Upper lobe of left lung (tissue), 4 donors: ENCODE results near the gene ITGA5.

Experiments used
- EP300 ChIP-seq, 4 donors: sonication (generic); formaldehyde crosslinking; IDR thresholded peaks; one replicate each; pipeline ENCODE4 v1.5.1; 2017; ENCODE audit warnings: antibody characterized with exemption in 4 of 4, control low read depth in 2 of 4
- POLR2A ChIP-seq, 4 donors: fragments of 450-650 bp; IDR thresholded peaks; one replicate each; pipeline ENCODE4 v1.5.1; 2016 to 2017; ENCODE audit warnings: antibody characterized with exemption in 4 of 4, mild to moderate bottlenecking in 2 of 4
- POLR2AphosphoS5 ChIP-seq, 2 donors: sonication (generic); formaldehyde crosslinking; IDR thresholded peaks; one replicate each; pipeline ENCODE4 v1.5.1; 2017; ENCODE audit warnings: antibody characterized with exemption in 2 of 2
- TF ChIP-seq, protein P1 (sequence below), 6 experiments: fragments of 450-650 bp in 4 of 6; fragments of 200-600 bp in 2 of 6; sonication (generic) in 2 of 6; IDR thresholded peaks; one replicate each; pipeline ENCODE4 v1.5.1; 2016 to 2019; ENCODE audit warnings: antibody characterized with exemption in 6 of 6

DNA sequence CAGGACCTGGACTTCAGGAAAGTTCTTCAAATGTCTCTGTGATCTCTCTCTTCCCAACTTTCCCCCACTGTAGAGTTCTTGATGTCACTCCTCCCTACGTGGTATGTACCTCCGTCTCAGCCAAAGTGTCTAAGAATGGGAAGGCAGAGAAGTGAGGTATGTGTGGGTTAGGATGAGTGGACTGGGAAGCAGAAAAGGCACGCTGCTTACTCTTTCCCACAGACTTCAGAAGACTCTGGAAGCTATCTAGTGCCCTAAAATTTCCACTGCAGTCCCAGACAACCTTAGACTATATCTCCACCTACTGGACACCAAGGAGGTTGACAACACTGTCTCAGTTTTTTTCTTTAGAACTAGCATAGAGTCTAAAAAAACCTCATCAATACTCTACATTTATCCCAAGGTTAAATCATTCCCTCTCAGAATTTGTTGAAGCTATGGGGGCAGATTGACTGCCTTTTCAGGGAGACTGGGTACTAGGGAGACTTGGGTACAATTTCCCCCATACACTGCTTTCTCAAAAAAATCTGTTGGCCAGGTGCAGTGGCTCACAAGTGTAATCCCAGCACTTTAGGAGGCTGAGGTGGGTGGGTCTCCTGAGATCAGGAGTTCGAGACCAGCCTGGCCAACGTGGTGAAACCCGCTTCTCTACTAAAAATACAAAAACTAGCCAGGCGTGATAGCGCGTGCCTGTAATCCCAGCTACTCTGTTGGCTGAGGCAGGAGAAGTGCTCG lies 20.6 kb upstream of the ITGA5 start:
- no peak for TF ChIP-seq POLR2A (IDR thresholded peaks at IDR 0.05)
- TF ChIP-seq, protein P1, sequence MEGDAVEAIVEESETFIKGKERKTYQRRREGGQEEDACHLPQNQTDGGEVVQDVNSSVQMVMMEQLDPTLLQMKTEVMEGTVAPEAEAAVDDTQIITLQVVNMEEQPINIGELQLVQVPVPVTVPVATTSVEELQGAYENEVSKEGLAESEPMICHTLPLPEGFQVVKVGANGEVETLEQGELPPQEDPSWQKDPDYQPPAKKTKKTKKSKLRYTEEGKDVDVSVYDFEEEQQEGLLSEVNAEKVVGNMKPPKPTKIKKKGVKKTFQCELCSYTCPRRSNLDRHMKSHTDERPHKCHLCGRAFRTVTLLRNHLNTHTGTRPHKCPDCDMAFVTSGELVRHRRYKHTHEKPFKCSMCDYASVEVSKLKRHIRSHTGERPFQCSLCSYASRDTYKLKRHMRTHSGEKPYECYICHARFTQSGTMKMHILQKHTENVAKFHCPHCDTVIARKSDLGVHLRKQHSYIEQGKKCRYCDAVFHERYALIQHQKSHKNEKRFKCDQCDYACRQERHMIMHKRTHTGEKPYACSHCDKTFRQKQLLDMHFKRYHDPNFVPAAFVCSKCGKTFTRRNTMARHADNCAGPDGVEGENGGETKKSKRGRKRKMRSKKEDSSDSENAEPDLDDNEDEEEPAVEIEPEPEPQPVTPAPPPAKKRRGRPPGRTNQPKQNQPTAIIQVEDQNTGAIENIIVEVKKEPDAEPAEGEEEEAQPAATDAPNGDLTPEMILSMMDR (IDR thresholded peaks at IDR 0.05) = peak; percentile 70 to 84 (median 75)
- no peak for TF ChIP-seq POLR2AphosphoS5 (IDR thresholded peaks at IDR 0.05)
- no peak for TF ChIP-seq EP300 (IDR thresholded peaks at IDR 0.05)
